Lung (tissue), 12 donors: ENCODE results near the gene PSMB11. TPM values are rescaled to one million over a fixed set of nuclear protein-coding genes. Genes with fewer than 3 reads are reported as not detected.

Experiments used
- ATAC-seq: fragments of 200-7000 bp; cut with Tn5 transposase; one replicate; pipeline ENCODE4 v1.9.1; 2020; ENCODE audit warnings: moderate number of reproducible peaks; ENCODE audit not compliant: insufficient read depth, low FRiP score
- DNase-seq, 3 donors: peaks; one replicate each; pipeline ENCODE4 v3.0.0-alpha.2; 2013 to 2017
- H3K27ac ChIP-seq, 2 donors: one replicate each; pipeline ENCODE4 v1.5.1; 2013; ENCODE audit warnings: mild to moderate bottlenecking in 2 of 2, moderate library complexity in 2 of 2, control low read depth in 1 of 2, inconsistent platforms in 1 of 2, low read depth in 1 of 2, low read length in 1 of 2
- H3K27me3 ChIP-seq, 3 donors: one replicate each; pipeline ENCODE4 v1.5.1; 2013; ENCODE audit warnings: low read length in 2 of 3; ENCODE audit not compliant: control insufficient read depth in 3 of 3, insufficient read depth in 3 of 3
- H3K36me3 ChIP-seq, 4 donors: one replicate each; pipeline ENCODE4 v1.5.1; 2013; ENCODE audit warnings: low read length in 4 of 4, mild to moderate bottlenecking in 1 of 4, moderate library complexity in 1 of 4; ENCODE audit not compliant: control insufficient read depth in 4 of 4, insufficient read depth in 4 of 4
- H3K4me1 ChIP-seq, 5 donors: one replicate each; pipeline ENCODE4 v1.5.1; 2013; ENCODE audit warnings: low read length in 5 of 5, mild to moderate bottlenecking in 2 of 5, moderate library complexity in 1 of 5; ENCODE audit not compliant: control insufficient read depth in 5 of 5, insufficient read depth in 5 of 5
- H3K4me3 ChIP-seq: one replicate; pipeline ENCODE4 v1.5.1; 2013; ENCODE audit warnings: mild to moderate bottlenecking, control low read depth, moderate library complexity
- H3K9ac ChIP-seq, 2 donors: one replicate each; pipeline ENCODE4 v1.5.1; 2013; ENCODE audit warnings: low read length in 2 of 2, control low read depth in 1 of 2; ENCODE audit not compliant: insufficient read depth in 1 of 2
- H3K9me3 ChIP-seq, 4 donors: one replicate each; pipeline ENCODE4 v1.5.1; 2013; ENCODE audit warnings: low read length in 3 of 4, mild to moderate bottlenecking in 1 of 4, moderate library complexity in 1 of 4; ENCODE audit not compliant: control insufficient read depth in 4 of 4, insufficient read depth in 3 of 4
- WGBS, 2 donors: extraction: QIAGEN DNeasy Blood & Tissue Kit; methylation state at CpG; one replicate each; pipeline ENCODE4 v1.1.7; 2013; 5-methylcytosine and 5-hydroxymethylcytosine counted together
- polyA plus RNA-seq, 2 donors: library from polyadenylated mRNA; stranded (reverse); fragments of 200-250 nt; gene quantifications; one replicate each; pipeline ENCODE4 v1.2.1, GENCODE V29; 2013
- total RNA-seq, 2 donors: library from RNA; depleted of rRNA in 1 of 2; stranded (reverse); fragments of >200 nt in 1 of 2; gene quantifications; one replicate each; pipeline ENCODE4 v1.2.1, GENCODE V29; 2014 to 2021
- TF ChIP-seq, protein P1 (sequence below): IDR thresholded peaks from 2 replicates; pipeline ENCODE4 v1.5.1; 2012; ENCODE audit warnings: mild to moderate bottlenecking; ENCODE audit errors: control extremely low read depth, extremely low read depth
- donor health status: control.
- donor health status: control.
- donor health status: Bipolar disorder and iron deficiency.
- donor health status: healthy.
- donor health status: DM: yes; HTN: yes; CAD: no.

PSMB11 gene
- total and polyA plus RNA-seq, 4 donors, result not detected

DNA sequence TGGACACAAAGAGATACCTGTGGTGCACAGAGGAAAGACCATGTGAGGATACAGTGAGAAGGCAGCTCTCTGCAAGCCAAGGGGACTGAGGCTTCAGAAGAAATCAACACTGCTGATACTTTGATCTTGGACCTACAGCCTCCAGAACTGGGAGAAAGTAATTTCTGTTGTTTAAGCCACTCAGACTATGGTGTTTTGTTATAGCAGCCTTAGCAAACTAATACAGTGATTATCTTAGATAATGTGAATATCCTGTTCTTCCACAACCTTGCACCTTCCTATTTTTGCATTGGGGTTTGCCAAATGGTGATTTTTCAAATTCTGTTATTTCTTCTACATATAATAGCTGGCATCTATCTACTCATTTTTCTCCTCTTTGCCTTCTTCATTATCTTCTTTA, 23.9 kb upstream of the PSMB11 start:
- ATAC-seq (no peak), DNase-seq (no peak)
- Histone ChIP-seq H3K4me1 (peaks cover 0 to 4% (median 0%) of the 10 kb centered on the region in 5 donors), H3K36me3 (peaks cover 0 to 3% (median 0%) of the 10 kb centered on the region in 4 donors), H3K9ac (no peak overlapping the region), H3K27ac (no peak overlapping the region), H3K27me3 (no peaks in the 10 kb centered on the region), H3K9me3 (no peaks in the 10 kb centered on the region), H3K4me3 (no peak overlapping the region)
- TF ChIP-seq, protein P1, sequence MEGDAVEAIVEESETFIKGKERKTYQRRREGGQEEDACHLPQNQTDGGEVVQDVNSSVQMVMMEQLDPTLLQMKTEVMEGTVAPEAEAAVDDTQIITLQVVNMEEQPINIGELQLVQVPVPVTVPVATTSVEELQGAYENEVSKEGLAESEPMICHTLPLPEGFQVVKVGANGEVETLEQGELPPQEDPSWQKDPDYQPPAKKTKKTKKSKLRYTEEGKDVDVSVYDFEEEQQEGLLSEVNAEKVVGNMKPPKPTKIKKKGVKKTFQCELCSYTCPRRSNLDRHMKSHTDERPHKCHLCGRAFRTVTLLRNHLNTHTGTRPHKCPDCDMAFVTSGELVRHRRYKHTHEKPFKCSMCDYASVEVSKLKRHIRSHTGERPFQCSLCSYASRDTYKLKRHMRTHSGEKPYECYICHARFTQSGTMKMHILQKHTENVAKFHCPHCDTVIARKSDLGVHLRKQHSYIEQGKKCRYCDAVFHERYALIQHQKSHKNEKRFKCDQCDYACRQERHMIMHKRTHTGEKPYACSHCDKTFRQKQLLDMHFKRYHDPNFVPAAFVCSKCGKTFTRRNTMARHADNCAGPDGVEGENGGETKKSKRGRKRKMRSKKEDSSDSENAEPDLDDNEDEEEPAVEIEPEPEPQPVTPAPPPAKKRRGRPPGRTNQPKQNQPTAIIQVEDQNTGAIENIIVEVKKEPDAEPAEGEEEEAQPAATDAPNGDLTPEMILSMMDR, result no peak

- 94 to 96% methylated on average over 7 of the region's 7 CpGs for WGBS, 2 donors
Measured at GRCh38 chr14:23020143-23021128, 21.6 kb upstream of the PSMB11 start.

DNA sequence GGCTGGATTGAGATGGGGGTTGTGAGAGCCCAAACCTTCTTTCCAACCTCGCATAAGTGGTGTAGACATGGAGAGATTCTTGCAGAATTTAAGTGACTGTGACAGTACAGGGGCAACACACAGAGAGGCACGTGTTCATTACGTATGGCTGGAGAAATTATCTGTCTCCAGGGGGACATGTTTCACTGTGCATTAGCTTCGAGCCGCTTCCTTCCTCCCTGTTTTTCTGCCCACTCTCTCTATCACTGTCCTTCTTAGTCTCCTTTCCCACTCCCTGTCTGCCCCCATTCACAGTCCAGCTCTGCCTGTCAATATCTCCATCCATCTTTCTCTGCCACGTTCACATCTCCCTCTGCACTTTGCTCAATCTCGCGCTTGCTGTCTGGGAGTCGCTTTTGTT, 20.6 kb upstream of the PSMB11 start:
- no peak for ATAC-seq
- H3K36me3 ChIP-seq, result peaks cover 0 to 13% (median 2%) of the 10 kb centered on the region in 4 donors
- H3K9me3 ChIP-seq, result no peaks in the 10 kb centered on the region
- TF ChIP-seq, protein P1, result no peak
- H3K4me1 ChIP-seq, result peaks cover 0 to 16% (median 0%) of the 10 kb centered on the region in 5 donors
- H3K4me3 ChIP-seq, result no peak overlapping the region
- no peaks in the 10 kb centered on the region for H3K27me3 ChIP-seq
- 73 to 87% methylated on average over 9 of the region's 9 CpGs for WGBS, 2 donors
- H3K27ac ChIP-seq, result no peak overlapping the region
- H3K9ac ChIP-seq, result no peak overlapping the region
- DNase-seq, result no peak

More at GRCh38 chr14:23020143-23021128, 21.6 kb upstream of the PSMB11 start:
- no peak for ATAC-seq
- Histone ChIP-seq H3K36me3 (peaks cover 0 to 8% (median 2%) of the 10 kb centered on the region in 4 donors), H3K4me3 (no peak overlapping the region), H3K9me3 (no peaks in the 10 kb centered on the region), H3K27ac (no peak overlapping the region), H3K4me1 (peaks cover 0 to 7% (median 0%) of the 10 kb centered on the region in 5 donors), H3K27me3 (no peaks in the 10 kb centered on the region), H3K9ac (no peak overlapping the region)
- TF ChIP-seq, protein P1, result no peak
- no peak for DNase-seq
